Esophagus squamous epithelium (tissue), 4 donors: ENCODE data around the gene CLCNKB.

Experiments
- POLR2A ChIP-seq, 4 donors: fragments of 450-650 bp; IDR thresholded peaks; one replicate each; pipeline ENCODE4 v1.6.1; 2017; ENCODE audit warnings: antibody characterized with exemption in 4 of 4, mild to moderate bottlenecking in 4 of 4, moderate library complexity in 3 of 4
- TF ChIP-seq, protein P1 (sequence below), 6 experiments: fragments of 450-650 bp in 4 of 6; fragments of 200-600 bp in 2 of 6; sonication (generic) in 2 of 6; IDR thresholded peaks; one replicate each; pipeline ENCODE4 v1.5.1; 2016 to 2019; ENCODE audit warnings: antibody characterized with exemption in 6 of 6, mild to moderate bottlenecking in 4 of 6, moderate library complexity in 4 of 6

DNA sequence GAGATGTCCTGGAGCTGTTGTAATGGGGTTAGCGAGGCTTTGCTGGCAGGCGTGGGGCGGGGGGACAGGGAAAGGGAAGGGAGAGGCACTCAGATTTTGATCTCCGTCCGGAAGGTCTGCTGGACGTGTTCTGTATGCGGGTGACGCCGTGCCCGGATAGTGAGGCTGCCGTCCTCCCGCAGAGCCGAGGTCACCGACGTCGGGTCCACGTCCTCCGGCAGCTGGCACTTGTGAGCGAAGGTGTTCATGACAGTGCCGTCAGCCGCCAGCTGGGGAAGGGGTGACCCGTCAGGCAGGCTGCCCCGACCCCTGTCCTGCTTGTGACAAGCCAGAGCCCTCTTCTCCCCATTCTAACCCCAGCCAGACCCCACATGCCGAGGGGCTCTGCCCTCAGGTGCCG is 28.1 kb upstream of the CLCNKB start:
- no peak for TF ChIP-seq POLR2A (IDR thresholded peaks at IDR 0.05)
- TF ChIP-seq, protein P1, sequence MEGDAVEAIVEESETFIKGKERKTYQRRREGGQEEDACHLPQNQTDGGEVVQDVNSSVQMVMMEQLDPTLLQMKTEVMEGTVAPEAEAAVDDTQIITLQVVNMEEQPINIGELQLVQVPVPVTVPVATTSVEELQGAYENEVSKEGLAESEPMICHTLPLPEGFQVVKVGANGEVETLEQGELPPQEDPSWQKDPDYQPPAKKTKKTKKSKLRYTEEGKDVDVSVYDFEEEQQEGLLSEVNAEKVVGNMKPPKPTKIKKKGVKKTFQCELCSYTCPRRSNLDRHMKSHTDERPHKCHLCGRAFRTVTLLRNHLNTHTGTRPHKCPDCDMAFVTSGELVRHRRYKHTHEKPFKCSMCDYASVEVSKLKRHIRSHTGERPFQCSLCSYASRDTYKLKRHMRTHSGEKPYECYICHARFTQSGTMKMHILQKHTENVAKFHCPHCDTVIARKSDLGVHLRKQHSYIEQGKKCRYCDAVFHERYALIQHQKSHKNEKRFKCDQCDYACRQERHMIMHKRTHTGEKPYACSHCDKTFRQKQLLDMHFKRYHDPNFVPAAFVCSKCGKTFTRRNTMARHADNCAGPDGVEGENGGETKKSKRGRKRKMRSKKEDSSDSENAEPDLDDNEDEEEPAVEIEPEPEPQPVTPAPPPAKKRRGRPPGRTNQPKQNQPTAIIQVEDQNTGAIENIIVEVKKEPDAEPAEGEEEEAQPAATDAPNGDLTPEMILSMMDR (IDR thresholded peaks at IDR 0.05), result no peak
